Upper lobe of right lung (tissue), 1 donor: ENCODE data around the gene FGFRL1. TPM values are rescaled to one million over a fixed set of nuclear protein-coding genes. Genes with fewer than 3 reads are reported as not detected.

Experiments used
- ATAC-seq: fragments of 200-7000 bp; cut with Tn5 transposase; one replicate; pipeline ENCODE4 v1.9.1; 2020; ENCODE audit warnings: mild to moderate bottlenecking, moderate library complexity
- DNase-seq: peaks from one replicate; pipeline ENCODE4 v3.0.0-alpha.2; 2020
- H3K27ac ChIP-seq: fragments of 200-600 bp; one replicate; pipeline ENCODE4 v1.8.0; 2022
- H3K27me3 ChIP-seq: fragments of 200-600 bp; one replicate; pipeline ENCODE4 v1.8.0; 2022; ENCODE audit warnings: mild to moderate bottlenecking
- H3K36me3 ChIP-seq: fragments of 200-600 bp; one replicate; pipeline ENCODE4 v1.8.0; 2022
- H3K4me1 ChIP-seq: fragments of 200-600 bp; one replicate; pipeline ENCODE4 v1.8.0; 2022
- H3K4me3 ChIP-seq: fragments of 200-600 bp; one replicate; pipeline ENCODE4 v1.8.0; 2022; ENCODE audit warnings: mild to moderate bottlenecking
- H3K9me3 ChIP-seq: fragments of 200-600 bp; one replicate; pipeline ENCODE4 v1.8.0; 2022
- CTCF ChIP-seq: fragments of 200-600 bp; IDR thresholded peaks from one replicate; pipeline ENCODE4 v1.8.0; 2022; ENCODE audit warnings: antibody characterized with exemption
- intact Hi-C: fragments of 100-400 bp; cut with DNase I; formaldehyde crosslinking; loops from one replicate; pipeline ENCODE4 v1.11.0; 2022
- total RNA-seq: library from RNA; stranded (reverse); fragmentation: NEBNext Ultra II Directional; extraction: Animal tissue kit (Norgen Biotek cat#: 25700); gene quantifications from one replicate; pipeline ENCODE4 v1.2.1, GENCODE V29; 2021
- donor health status: DM: no; HTN: yes; CAD: no; lungs with severe emphysema.

Gene FGFRL1
- total RNA-seq, 1 donor from 2014 or later, result 25.2 TPM

- H3K27me3 ChIP-seq, result peaks cover 6% of the 10 kb centered on the region
- DNase-seq (no peak), ATAC-seq (peak; percentile 3)
- no peak overlapping the region for H3K27ac ChIP-seq
- no peaks in the 10 kb centered on the region for H3K36me3 ChIP-seq
- no peaks in the 10 kb centered on the region for H3K9me3 ChIP-seq
- no peak for TF ChIP-seq CTCF
- no peaks in the 10 kb centered on the region for H3K4me1 ChIP-seq
- no peak overlapping the region for H3K4me3 ChIP-seq
- intact Hi-C loops, result no loop called here
Observed at GRCh38 chr4:1027915-1028238, 16.5 kb downstream of the FGFRL1 start.

- Histone ChIP-seq H3K36me3 (no peaks in the 10 kb centered on the region), H3K27me3 (peaks cover 6% of the 10 kb centered on the region), H3K4me3 (no peak overlapping the region), H3K4me1 (no peaks in the 10 kb centered on the region), H3K9me3 (no peaks in the 10 kb centered on the region), H3K27ac (no peak overlapping the region)
- TF ChIP-seq CTCF, result no peak
- no peak for DNase-seq
- no peak for ATAC-seq
- intact Hi-C loops, result no loop called here
Observed at GRCh38 chr4:1028574-1029220, 17.3 kb downstream of the FGFRL1 start.

GRCh38 chr4:1029529-1029928, 18.1 kb downstream of the FGFRL1 start:
- Histone ChIP-seq H3K27me3 (peaks cover 6% of the 10 kb centered on the region), H3K27ac (no peak overlapping the region), H3K9me3 (no peaks in the 10 kb centered on the region), H3K4me3 (no peak overlapping the region), H3K4me1 (no peaks in the 10 kb centered on the region), H3K36me3 (no peaks in the 10 kb centered on the region)
- ATAC-seq, result no peak
- intact Hi-C loops, result no loop called here
- DNase-seq, result no peak
- TF ChIP-seq CTCF, result no peak

GRCh38 chr4:1030031-1030430, 18.6 kb downstream of the FGFRL1 start:
- no peak overlapping the region for H3K27ac ChIP-seq

GRCh38 chr4:1030559-1030958, 19.1 kb downstream of the FGFRL1 start:
- Histone ChIP-seq H3K36me3 (no peaks in the 10 kb centered on the region), H3K9me3 (no peaks in the 10 kb centered on the region), H3K27ac (no peak overlapping the region), H3K4me1 (no peaks in the 10 kb centered on the region), H3K4me3 (no peak overlapping the region), H3K27me3 (peaks cover 6% of the 10 kb centered on the region)
- intact Hi-C loops, result no loop called here
- DNase-seq, result no peak
- TF ChIP-seq CTCF, result no peak
- no peak for ATAC-seq

More at GRCh38 chr4:1030031-1030430, 18.6 kb downstream of the FGFRL1 start:
- DNase-seq (no peak), ATAC-seq (no peak)
- no peak for TF ChIP-seq CTCF
- Histone ChIP-seq H3K36me3 (no peaks in the 10 kb centered on the region), H3K9me3 (no peaks in the 10 kb centered on the region), H3K4me3 (no peak overlapping the region), H3K4me1 (no peaks in the 10 kb centered on the region), H3K27me3 (peaks cover 6% of the 10 kb centered on the region)
- intact Hi-C loops, result no loop called here

- H3K4me1 ChIP-seq, result no peaks in the 10 kb centered on the region
- H3K4me3 ChIP-seq, result no peak overlapping the region
- H3K36me3 ChIP-seq, result no peaks in the 10 kb centered on the region
- DNase-seq, result no peak
- TF ChIP-seq CTCF, result no peak
- ATAC-seq, result no peak
- no peaks in the 10 kb centered on the region for H3K9me3 ChIP-seq
- H3K27ac ChIP-seq, result no peak overlapping the region
- peaks cover 6% of the 10 kb centered on the region for H3K27me3 ChIP-seq
- intact Hi-C loops, result no loop called here
Observed at GRCh38 chr4:1031346-1031745, 19.9 kb downstream of the FGFRL1 start.
